ENCODE results near the gene SLC23A2.
"Not testable (repeated sequence)": the region's sequence is repeated elsewhere in the genome, so short reads cannot be mapped to it uniquely, and the experiment has no call there.

The SLC23A2 gene

GRCh38 chr20:4853757-4854560, 147.4 kb downstream of the SLC23A2 start:
- no peaks in the 10 kb centered on the region for H3K27me3 ChIP-seq (ENCODE audit: insufficient read depth, insufficient read length)
- H3K4me3 ChIP-seq (ENCODE audit: insufficient read length, low read depth), result no peak overlapping the region
- no peak for TF ChIP-seq YY1 (IDR thresholded peaks at IDR 0.05; ENCODE audit: insufficient read depth, insufficient read length)
- TF ChIP-seq SUZ12 (IDR thresholded peaks at IDR 0.05; ENCODE audit: extremely low read depth, insufficient read depth, insufficient read length), result no peak
- TF ChIP-seq ZNF274 (IDR thresholded peaks at IDR 0.05; ENCODE audit: low read depth, low read length), result no peak
- H3K4me1 ChIP-seq (ENCODE audit: insufficient read depth, insufficient read length), result no peaks in the 10 kb centered on the region
- H3K9ac ChIP-seq (ENCODE audit: insufficient read length, low read depth), result no peak overlapping the region
- no peak for DNase-seq (ENCODE audit: low read depth, low spot score)
- no peaks in the 10 kb centered on the region for H3K9me3 ChIP-seq (ENCODE audit: insufficient read depth, low read length)
- H3K36me3 ChIP-seq (ENCODE audit: insufficient read depth, insufficient read length, low read length), result peaks cover 23% of the 10 kb centered on the region

DNA sequence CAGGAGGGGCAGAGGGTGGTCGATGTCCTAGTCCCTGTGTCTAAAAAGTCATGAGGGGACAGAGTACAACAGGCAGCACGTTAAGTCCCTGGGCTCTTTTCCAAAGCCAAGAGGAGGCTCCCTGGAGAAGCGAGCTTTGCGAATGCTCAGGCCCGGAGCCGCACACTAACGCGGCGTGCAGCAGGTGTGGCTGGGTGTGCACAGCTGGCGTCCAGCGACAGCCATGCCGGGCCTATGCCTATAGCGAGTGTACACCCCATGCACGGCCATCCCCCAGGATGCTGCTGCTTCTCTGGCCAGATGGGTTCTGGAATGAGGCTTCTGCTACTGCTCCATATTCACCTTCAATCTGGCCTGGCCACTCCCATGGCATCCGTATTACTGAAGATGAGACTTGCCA, 148.3 kb downstream of the SLC23A2 start:
- no peaks in the 10 kb centered on the region for H3K4me1 ChIP-seq (ENCODE audit: insufficient read depth, insufficient read length)
- H3K27me3 ChIP-seq (ENCODE audit: insufficient read depth, insufficient read length), result no peaks in the 10 kb centered on the region
- no peak for TF ChIP-seq SUZ12 (IDR thresholded peaks at IDR 0.05; ENCODE audit: extremely low read depth, insufficient read depth, insufficient read length)
- TF ChIP-seq ZNF274 (IDR thresholded peaks at IDR 0.05; ENCODE audit: low read depth, low read length), result no peak
- no peak for TF ChIP-seq YY1 (IDR thresholded peaks at IDR 0.05; ENCODE audit: insufficient read depth, insufficient read length)

GRCh38 chr20:4850960-4851359, 150.3 kb downstream of the SLC23A2 start:
- Histone ChIP-seq H3K4me1 (ENCODE audit: insufficient read depth, insufficient read length) (no peaks in the 10 kb centered on the region), H3K9ac (ENCODE audit: insufficient read length, low read depth) (no peak overlapping the region), H3K4me3 (ENCODE audit: insufficient read length, low read depth) (no peak overlapping the region), H3K36me3 (ENCODE audit: insufficient read depth, insufficient read length, low read length) (peaks cover 10% of the 10 kb centered on the region), H3K27me3 (ENCODE audit: insufficient read depth, insufficient read length) (no peaks in the 10 kb centered on the region), H3K9me3 (ENCODE audit: insufficient read depth, low read length) (no peaks in the 10 kb centered on the region)
- no peak for DNase-seq (ENCODE audit: low read depth, low spot score)
- TF ChIP-seq YY1 (IDR thresholded peaks at IDR 0.05; ENCODE audit: insufficient read depth, insufficient read length), result no peak
- TF ChIP-seq SUZ12 (IDR thresholded peaks at IDR 0.05; ENCODE audit: extremely low read depth, insufficient read depth, insufficient read length), result no peak
- no peak for TF ChIP-seq ZNF274 (IDR thresholded peaks at IDR 0.05; ENCODE audit: low read depth, low read length)

More for the DNA sequence above, 148.3 kb downstream of the SLC23A2 start:
- Histone ChIP-seq H3K9ac (ENCODE audit: insufficient read length, low read depth) (no peak overlapping the region), H3K4me3 (ENCODE audit: insufficient read length, low read depth) (no peak overlapping the region), H3K36me3 (ENCODE audit: insufficient read depth, insufficient read length, low read length) (peaks cover 16% of the 10 kb centered on the region), H3K9me3 (ENCODE audit: insufficient read depth, low read length) (no peaks in the 10 kb centered on the region)
- DNase-seq (ENCODE audit: low read depth, low spot score), result no peak

GRCh38 chr20:4848829-4849228, 152.5 kb downstream of the SLC23A2 start:
- H3K4me1 ChIP-seq (ENCODE audit: insufficient read depth, insufficient read length); H3K9me3 ChIP-seq (ENCODE audit: insufficient read depth, low read length); DNase-seq (ENCODE audit: low read depth, low spot score); H3K9ac ChIP-seq (ENCODE audit: insufficient read length, low read depth); H3K36me3 ChIP-seq (ENCODE audit: insufficient read depth, insufficient read length, low read length); H3K27me3 ChIP-seq (ENCODE audit: insufficient read depth, insufficient read length); H3K4me3 ChIP-seq (ENCODE audit: insufficient read length, low read depth): not testable (repeated sequence)

DNA sequence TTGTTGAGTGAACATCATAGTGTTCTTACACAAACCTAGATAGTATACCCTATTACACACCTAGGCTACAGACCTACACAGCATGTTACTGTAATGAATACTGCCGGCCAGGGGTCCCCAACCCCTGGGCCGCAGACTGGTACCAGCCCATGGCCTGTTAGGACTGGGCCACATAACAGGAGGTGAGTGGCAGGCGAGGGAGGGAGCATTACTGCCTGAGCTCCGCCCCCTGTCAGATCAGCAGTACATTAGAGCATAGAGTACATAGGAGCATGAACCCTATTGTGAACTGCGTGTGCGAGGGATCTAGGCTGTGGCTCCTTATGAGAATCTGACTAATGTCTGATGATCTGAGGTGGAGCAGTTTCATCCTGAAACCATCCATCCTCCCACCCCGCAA, 153.3 kb downstream of the SLC23A2 start:
- TF ChIP-seq YY1 (IDR thresholded peaks at IDR 0.05; ENCODE audit: insufficient read depth, insufficient read length) (no peak), SUZ12 (IDR thresholded peaks at IDR 0.05; ENCODE audit: extremely low read depth, insufficient read depth, insufficient read length) (no peak), ZNF274 (IDR thresholded peaks at IDR 0.05; ENCODE audit: low read depth, low read length) (no peak)
- Histone ChIP-seq H3K9me3 (ENCODE audit: insufficient read depth, low read length) (no peaks in the 10 kb centered on the region), H3K4me3 (ENCODE audit: insufficient read length, low read depth) (no peak overlapping the region), H3K36me3 (ENCODE audit: insufficient read depth, insufficient read length, low read length) (peaks cover 4% of the 10 kb centered on the region), H3K4me1 (ENCODE audit: insufficient read depth, insufficient read length) (no peaks in the 10 kb centered on the region), H3K9ac (ENCODE audit: insufficient read length, low read depth) (no peak overlapping the region), H3K27me3 (ENCODE audit: insufficient read depth, insufficient read length) (no peaks in the 10 kb centered on the region)
- no peak for DNase-seq (ENCODE audit: low read depth, low spot score)

DNA sequence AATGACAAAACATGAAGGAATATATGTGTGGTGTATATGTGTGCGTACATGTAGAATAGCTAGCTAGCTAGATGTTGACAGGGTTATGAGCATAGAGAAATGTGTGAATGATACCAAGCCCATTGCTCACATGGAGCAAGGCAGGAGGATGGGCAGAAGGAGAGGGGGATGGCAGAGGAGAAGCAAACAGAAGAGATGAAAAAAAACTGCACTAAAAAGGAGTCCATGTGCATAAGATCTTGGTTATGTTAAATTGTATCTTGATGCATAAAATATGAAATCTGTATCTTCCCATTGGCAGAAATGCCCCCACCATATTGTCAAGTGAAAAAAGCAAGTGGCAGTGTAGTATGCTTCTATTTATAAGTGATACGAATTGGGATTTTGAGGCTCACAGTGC, 154.5 kb downstream of the SLC23A2 start:
- DNase-seq (ENCODE audit: low read depth, low spot score), result no peak
- no peaks in the 10 kb centered on the region for H3K36me3 ChIP-seq (ENCODE audit: insufficient read depth, insufficient read length, low read length)
- no peaks in the 10 kb centered on the region for H3K4me1 ChIP-seq (ENCODE audit: insufficient read depth, insufficient read length)
- no peak for TF ChIP-seq ZNF274 (IDR thresholded peaks at IDR 0.05; ENCODE audit: low read depth, low read length)
- TF ChIP-seq YY1 (IDR thresholded peaks at IDR 0.05; ENCODE audit: insufficient read depth, insufficient read length), result no peak
- no peak for TF ChIP-seq SUZ12 (IDR thresholded peaks at IDR 0.05; ENCODE audit: extremely low read depth, insufficient read depth, insufficient read length)
- H3K9me3 ChIP-seq (ENCODE audit: insufficient read depth, low read length), result no peaks in the 10 kb centered on the region
- no peaks in the 10 kb centered on the region for H3K27me3 ChIP-seq (ENCODE audit: insufficient read depth, insufficient read length)
- H3K9ac ChIP-seq (ENCODE audit: insufficient read length, low read depth), result no peak overlapping the region
- H3K4me3 ChIP-seq (ENCODE audit: insufficient read length, low read depth), result no peak overlapping the region

GRCh38 chr20:4844751-4845465, 156.4 kb downstream of the SLC23A2 start:
- DNase-seq (ENCODE audit: low read depth, low spot score), result no peak

More at GRCh38 chr20:4844751-4845465, 156.4 kb downstream of the SLC23A2 start:
- no peak for TF ChIP-seq YY1 (IDR thresholded peaks at IDR 0.05; ENCODE audit: insufficient read depth, insufficient read length)
- no peak for TF ChIP-seq SUZ12 (IDR thresholded peaks at IDR 0.05; ENCODE audit: extremely low read depth, insufficient read depth, insufficient read length)
- TF ChIP-seq ZNF274 (IDR thresholded peaks at IDR 0.05; ENCODE audit: low read depth, low read length), result no peak
- H3K4me1 ChIP-seq (ENCODE audit: insufficient read depth, insufficient read length), result no peaks in the 10 kb centered on the region
- H3K9me3 ChIP-seq (ENCODE audit: insufficient read depth, low read length), result no peaks in the 10 kb centered on the region
- no peaks in the 10 kb centered on the region for H3K27me3 ChIP-seq (ENCODE audit: insufficient read depth, insufficient read length)
- no peak overlapping the region for H3K9ac ChIP-seq (ENCODE audit: insufficient read length, low read depth)
- no peaks in the 10 kb centered on the region for H3K36me3 ChIP-seq (ENCODE audit: insufficient read depth, insufficient read length, low read length)
- no peak overlapping the region for H3K4me3 ChIP-seq (ENCODE audit: insufficient read length, low read depth)

Data from NT2/D1 (cell line).